ENCODE measurements around the gene TLCD5.

Gene TLCD5

GRCh38 chr11:120324932-120325810 lies at the start of gene TLCD5:
Gene TLCD5, plus strand, starts transcription at chr11:120325299. Its CDS starts 2,143 bp downstream, at chr11:120327442.
- DNase-seq (ENCODE audit: low read depth in 2 of 2) = no peak

GRCh38 chr11:120279502-120279901 lies 45.6 kb upstream of the TLCD5 start:
- DNase-seq (ENCODE audit: low read depth in 2 of 2) = no peak

- DNase-seq (ENCODE audit: low read depth in 2 of 2) = no peak
These were observed 44.5 kb upstream of the TLCD5 start for GRCh38 chr11:120280600-120281051.

GRCh38 chr11:120281143-120281795 lies 43.8 kb upstream of the TLCD5 start:
- no peak for DNase-seq (ENCODE audit: low read depth in 2 of 2)

GRCh38 chr11:120283124-120283523 lies 42.0 kb upstream of the TLCD5 start:
- DNase-seq (ENCODE audit: low read depth in 2 of 2) = no peak

GRCh38 chr11:120284272-120284671 lies 40.8 kb upstream of the TLCD5 start:
- no peak for DNase-seq (ENCODE audit: low read depth in 2 of 2)

- no peak for DNase-seq (ENCODE audit: low read depth in 2 of 2)
These were observed 39.8 kb upstream of the TLCD5 start for GRCh38 chr11:120285256-120285655.

GRCh38 chr11:120288021-120288420 lies 37.1 kb upstream of the TLCD5 start:
- DNase-seq (ENCODE audit: low read depth in 2 of 2) = no peak

- no peak for DNase-seq (ENCODE audit: low read depth in 2 of 2)
These were observed 35.7 kb upstream of the TLCD5 start for GRCh38 chr11:120289426-120289825.

- no peak for DNase-seq (ENCODE audit: low read depth in 2 of 2)
These were observed 34.1 kb upstream of the TLCD5 start for GRCh38 chr11:120290956-120291355.

GRCh38 chr11:120293038-120293800 lies 31.9 kb upstream of the TLCD5 start:
- no peak for DNase-seq (ENCODE audit: low read depth in 2 of 2)

- DNase-seq (ENCODE audit: low read depth in 2 of 2) = no peak
These were observed 31.0 kb upstream of the TLCD5 start for GRCh38 chr11:120294096-120294495.

- no peak for DNase-seq (ENCODE audit: low read depth in 2 of 2)
These were observed 30.0 kb upstream of the TLCD5 start for GRCh38 chr11:120295099-120295498.

- DNase-seq (ENCODE audit: low read depth in 2 of 2) = no peak
These were observed 28.5 kb upstream of the TLCD5 start for GRCh38 chr11:120296554-120296953.

- DNase-seq (ENCODE audit: low read depth in 2 of 2) = no peak
These were observed 26.6 kb upstream of the TLCD5 start for GRCh38 chr11:120298461-120298860.

GRCh38 chr11:120302001-120302805 lies 22.9 kb upstream of the TLCD5 start:
- DNase-seq (ENCODE audit: low read depth in 2 of 2) = no peak

GRCh38 chr11:120303004-120303637 lies 22.0 kb upstream of the TLCD5 start:
- peak in 1 of 2 donors; percentile 37 for DNase-seq (ENCODE audit: low read depth in 2 of 2)

- DNase-seq (ENCODE audit: low read depth in 2 of 2) = no peak
These were observed 20.6 kb upstream of the TLCD5 start for GRCh38 chr11:120304526-120304925.

GRCh38 chr11:120305286-120305685 lies 19.8 kb upstream of the TLCD5 start:
- no peak for DNase-seq (ENCODE audit: low read depth in 2 of 2)

- DNase-seq (ENCODE audit: low read depth in 2 of 2) = no peak
These were observed 18.4 kb upstream of the TLCD5 start for GRCh38 chr11:120306519-120307242.
